Right lobe of liver (tissue), 6 donors: ENCODE results near the gene FIS1. TPM values are rescaled to one million over a fixed set of nuclear protein-coding genes. Genes with fewer than 3 reads are reported as not detected.
"Not testable (repeated sequence)": the region's sequence is repeated elsewhere in the genome, so short reads cannot be mapped to it uniquely, and the experiment has no call there.

Source experiments
- ATAC-seq, 4 donors: fragments of 200-7000 bp; cut with Tn5 transposase; one replicate each; pipeline ENCODE4 v1.9.1; 2020; ENCODE audit warnings: mild to moderate bottlenecking in 4 of 4, moderate library complexity in 4 of 4
- DNase-seq, 3 donors: peaks; one replicate each; pipeline ENCODE4 v3.0.0-alpha.2; 2020
- H3K27ac ChIP-seq, 3 donors: fragments of 200-600 bp; one replicate each; pipeline ENCODE4 v1.8.0; 2022
- H3K27me3 ChIP-seq, 2 donors: fragments of 200-600 bp; one replicate each; pipeline ENCODE4 v1.8.0; 2022
- H3K36me3 ChIP-seq, 4 donors: fragments of 200-600 bp; sonication (generic) in 1 of 4; one replicate each; pipeline versions ENCODE4 v1.5.1 to v1.8.0; 2017 to 2022; ENCODE audit warnings: control low read depth in 1 of 4
- H3K4me1 ChIP-seq, 4 donors: fragments of 200-600 bp; sonication (generic) in 1 of 4; one replicate each; pipeline versions ENCODE4 v1.5.1 to v1.8.0; 2017 to 2022; ENCODE audit warnings: control low read depth in 1 of 4
- H3K4me3 ChIP-seq, 3 donors: fragments of 200-600 bp; one replicate each; pipeline ENCODE4 v1.8.0; 2022
- H3K9me3 ChIP-seq, 4 donors: fragments of 200-600 bp; sonication (generic) in 1 of 4; one replicate each; pipeline versions ENCODE4 v1.5.1 to v1.8.0; 2017 to 2022; ENCODE audit warnings: control low read depth in 1 of 4
- POLR2A ChIP-seq: fragments of 450-650 bp; IDR thresholded peaks from one replicate; pipeline ENCODE4 v1.6.1; 2017; ENCODE audit warnings: antibody characterized with exemption, mild to moderate bottlenecking
- WGBS: methylation state at CpG from one replicate; pipeline ENCODE4 v1.1.6; 2018; ENCODE audit warnings: low coverage, low lambda C conversion rate; ENCODE audit not compliant: insufficient coverage; ENCODE audit errors: missing lambda C conversion rate; 5-methylcytosine and 5-hydroxymethylcytosine counted together
- intact Hi-C, 2 donors: fragments of 100-400 bp; cut with DNase I; formaldehyde crosslinking; loops; one replicate each; pipeline versions ENCODE4 v1.11.2 to v1.14.1; 2022
- total RNA-seq, 6 experiments: library from RNA; depleted of rRNA in 2 of 6; stranded (reverse); fragments of >200 nt in 2 of 6; fragmentation: NEBNext Ultra II Directional in 3 of 6; extraction: Animal tissue kit (Norgen Biotek cat#: 25700) in 3 of 6; gene quantifications; one replicate each; pipeline versions ENCODE4 v1.1.0 to v1.2.4, GENCODE V29; 2016 to 2023
- TF ChIP-seq, protein P1 (sequence below), 4 donors: fragments of 200-600 bp in 3 of 4; fragments of 450-650 bp in 1 of 4; IDR thresholded peaks; one replicate each; pipeline versions ENCODE4 v1.5.1 to v1.8.0; 2016 to 2022; ENCODE audit warnings: antibody characterized with exemption in 4 of 4, mild to moderate bottlenecking in 2 of 4
- donor health status: DM: no; HTN: yes; CAD: no.
- donor health status: DM: no; HTN: no; CAD: no.
- donor health status: DM: no; HTN: no; CAD: no.
- donor health status: DM: no; HTN: yes; CAD: no.
- donor health status: DM: no; HTN: yes; CAD: no.

The FIS1 gene
- total RNA-seq, 6 experiments from 2014 or later: 105 to 228 (median 134) TPM

DNA sequence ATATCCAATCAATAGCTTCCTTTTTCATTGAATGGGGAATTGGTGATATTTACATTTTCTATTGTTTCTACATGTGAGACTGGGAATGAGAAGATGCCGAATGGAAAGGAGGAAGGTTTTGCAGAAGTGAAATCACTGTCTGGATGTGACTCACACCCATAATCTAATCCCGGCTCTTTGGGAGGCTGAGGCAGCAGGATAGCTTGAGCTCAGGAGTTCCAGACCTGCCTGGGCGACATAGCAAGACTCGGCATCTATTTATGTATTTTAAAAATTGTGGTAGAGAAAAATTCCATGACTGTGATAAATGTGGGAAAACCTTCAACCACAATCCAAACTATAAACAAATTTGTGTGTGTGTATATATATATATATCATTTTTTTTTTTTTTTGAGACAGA, 10.9 kb upstream of the FIS1 start:
- Histone ChIP-seq H3K4me1 (peaks cover 0 to 9% (median 4%) of the 10 kb centered on the region in 4 donors), H3K9me3 (no peaks in the 10 kb centered on the region), H3K4me3 (no peak overlapping the region), H3K27me3 (no peaks in the 10 kb centered on the region), H3K36me3 (no peaks in the 10 kb centered on the region), H3K27ac (no peak overlapping the region)
- no peak for ATAC-seq
- WGBS: 70% methylated on average over 4 of the region's 4 CpGs
- no peak for DNase-seq
- intact Hi-C loops: no loop called here
- TF ChIP-seq, protein P1, sequence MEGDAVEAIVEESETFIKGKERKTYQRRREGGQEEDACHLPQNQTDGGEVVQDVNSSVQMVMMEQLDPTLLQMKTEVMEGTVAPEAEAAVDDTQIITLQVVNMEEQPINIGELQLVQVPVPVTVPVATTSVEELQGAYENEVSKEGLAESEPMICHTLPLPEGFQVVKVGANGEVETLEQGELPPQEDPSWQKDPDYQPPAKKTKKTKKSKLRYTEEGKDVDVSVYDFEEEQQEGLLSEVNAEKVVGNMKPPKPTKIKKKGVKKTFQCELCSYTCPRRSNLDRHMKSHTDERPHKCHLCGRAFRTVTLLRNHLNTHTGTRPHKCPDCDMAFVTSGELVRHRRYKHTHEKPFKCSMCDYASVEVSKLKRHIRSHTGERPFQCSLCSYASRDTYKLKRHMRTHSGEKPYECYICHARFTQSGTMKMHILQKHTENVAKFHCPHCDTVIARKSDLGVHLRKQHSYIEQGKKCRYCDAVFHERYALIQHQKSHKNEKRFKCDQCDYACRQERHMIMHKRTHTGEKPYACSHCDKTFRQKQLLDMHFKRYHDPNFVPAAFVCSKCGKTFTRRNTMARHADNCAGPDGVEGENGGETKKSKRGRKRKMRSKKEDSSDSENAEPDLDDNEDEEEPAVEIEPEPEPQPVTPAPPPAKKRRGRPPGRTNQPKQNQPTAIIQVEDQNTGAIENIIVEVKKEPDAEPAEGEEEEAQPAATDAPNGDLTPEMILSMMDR (IDR thresholded peaks at IDR 0.05): no peak

DNA sequence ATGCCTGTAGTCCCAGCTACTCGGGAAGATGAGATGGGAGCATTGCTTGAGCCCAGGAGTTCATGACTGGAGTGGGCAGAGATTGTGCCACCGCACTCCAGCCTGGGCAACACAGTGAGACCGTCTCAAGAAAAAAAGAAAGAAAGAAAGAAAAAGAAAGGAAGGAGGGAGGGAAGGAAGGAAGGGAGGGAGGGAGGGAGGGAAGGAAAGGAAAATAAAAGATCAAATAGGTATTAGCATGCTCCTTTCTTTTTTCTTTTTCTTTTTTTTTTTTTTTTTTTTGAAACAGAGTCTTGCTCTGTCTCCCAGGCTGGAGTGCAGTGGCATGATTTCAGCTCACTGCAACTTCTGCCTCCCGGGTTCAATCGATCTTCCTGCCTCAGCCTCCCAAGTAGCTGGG, 8.3 kb upstream of the FIS1 start:
- WGBS: 92% methylated on average over 3 of the region's 5 CpGs
- ATAC-seq, H3K4me3 ChIP-seq, DNase-seq, H3K27me3 ChIP-seq, H3K9me3 ChIP-seq, intact Hi-C loops: not testable (repeated sequence)
- H3K27ac ChIP-seq: peak overlapping the region in 1 of 3 donors; percentile 19
- peaks cover 0 to 11% (median 0%) of the 10 kb centered on the region in 4 donors for H3K36me3 ChIP-seq
- H3K4me1 ChIP-seq: peaks cover 0 to 15% (median 5%) of the 10 kb centered on the region in 4 donors

DNA sequence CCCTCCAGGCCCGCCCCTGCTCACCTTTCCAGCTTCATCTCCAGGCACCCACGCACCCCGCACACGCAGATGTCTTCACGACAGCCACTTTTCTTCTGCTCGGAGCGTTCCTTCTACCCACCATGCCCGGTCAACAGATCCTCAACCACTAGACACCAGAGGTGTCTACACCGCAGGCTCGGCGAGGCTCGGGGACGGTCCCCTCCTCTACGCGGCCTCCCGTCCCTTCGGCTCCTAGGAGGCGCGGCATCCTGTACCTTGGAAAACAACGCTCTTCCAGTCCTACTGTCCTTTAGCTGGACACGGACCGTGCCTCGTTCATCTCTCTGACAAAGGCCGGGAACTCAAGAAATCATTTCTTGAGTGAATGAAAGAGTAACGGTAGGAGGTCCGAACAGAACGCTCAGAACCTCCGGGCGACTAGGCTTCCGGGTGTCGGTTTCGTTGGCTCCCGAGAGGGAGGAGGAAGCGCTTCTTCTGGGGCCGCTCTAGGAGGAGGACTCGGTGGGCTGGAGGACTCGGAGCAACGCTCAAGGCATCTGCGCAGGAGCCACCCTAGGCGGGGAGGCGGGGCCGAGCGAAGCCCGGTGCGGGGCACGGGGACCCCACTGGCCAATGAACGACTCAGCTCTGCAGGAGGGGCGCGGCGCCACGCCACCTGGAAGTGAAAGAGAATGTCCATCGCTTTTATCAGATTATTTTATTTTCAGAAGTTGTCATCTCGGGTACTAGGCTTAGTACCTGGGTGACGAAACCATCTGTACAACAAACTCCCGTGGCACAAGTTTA, 7.2 kb upstream of the FIS1 start:
- peaks cover 0 to 15% (median 5%) of the 10 kb centered on the region in 4 donors for H3K4me1 ChIP-seq
- H3K9me3 ChIP-seq: no peaks in the 10 kb centered on the region
- intact Hi-C loops: no loop called here
- WGBS: under 1% methylated on average over 54 of the region's 55 CpGs
- H3K4me3 ChIP-seq: peak overlapping the region; percentile 87 to 95 (median 91)
- DNase-seq: peak; percentile 98 to 99 (median 99)
- peaks cover 0 to 11% (median 0%) of the 10 kb centered on the region in 4 donors for H3K36me3 ChIP-seq
- peak; percentile 48 for TF ChIP-seq POLR2A
- TF ChIP-seq, protein P1 (IDR thresholded peaks at IDR 0.05): no peak
- no peaks in the 10 kb centered on the region for H3K27me3 ChIP-seq
- peak overlapping the region; percentile 48 to 70 (median 53) for H3K27ac ChIP-seq
- peak; percentile 100 for ATAC-seq

DNA sequence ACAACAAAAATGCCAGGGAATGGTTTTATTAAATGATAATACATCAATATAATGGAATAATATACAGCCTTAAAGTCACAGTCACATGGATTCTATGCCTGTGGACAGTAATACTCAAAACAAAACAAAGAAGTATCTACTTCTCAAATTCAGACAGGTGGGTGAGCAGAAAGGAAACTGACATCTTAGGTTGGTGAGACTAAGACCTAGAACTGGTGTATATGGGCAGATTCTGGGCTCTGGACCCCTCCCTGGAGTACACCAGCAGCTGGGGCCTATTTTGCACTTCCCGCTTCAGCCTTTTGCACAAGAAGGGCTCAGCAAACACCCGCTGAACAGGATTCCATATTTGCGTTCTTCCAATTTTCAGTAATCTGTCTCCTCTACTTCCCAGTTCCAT, 5.4 kb upstream of the FIS1 start:
- Histone ChIP-seq H3K27ac (no peak overlapping the region), H3K4me1 (peaks cover 0 to 21% (median 8%) of the 10 kb centered on the region in 4 donors), H3K36me3 (peaks cover 0 to 11% (median 0%) of the 10 kb centered on the region in 4 donors), H3K9me3 (no peaks in the 10 kb centered on the region), H3K4me3 (no peak overlapping the region), H3K27me3 (no peaks in the 10 kb centered on the region)
- DNase-seq (no peak), ATAC-seq (no peak)
- intact Hi-C loops: no loop called here
- TF ChIP-seq, protein P1 (IDR thresholded peaks at IDR 0.05): no peak
- WGBS: 89% methylated on average over 3 of the region's 3 CpGs

DNA sequence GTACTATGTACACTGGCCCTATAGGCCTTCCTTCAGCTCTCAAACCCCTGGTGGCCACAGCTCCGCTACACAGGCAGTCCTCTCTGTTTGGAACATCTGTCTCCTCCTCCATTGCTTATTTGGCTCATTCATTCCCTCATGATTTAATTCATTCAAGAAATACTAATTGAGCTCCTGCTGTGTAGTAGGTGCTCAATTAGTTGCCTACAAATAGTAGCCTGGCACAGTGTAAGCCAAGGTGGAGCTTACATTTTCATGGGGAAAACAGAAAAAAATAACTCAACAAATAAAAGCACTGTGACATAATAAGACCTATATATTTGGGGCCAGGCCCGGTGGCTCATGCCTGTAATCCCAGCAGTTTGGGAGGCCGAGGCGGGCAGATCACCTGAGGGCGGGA, 3.4 kb upstream of the FIS1 start:
- no peaks in the 10 kb centered on the region for H3K9me3 ChIP-seq
- no peak for DNase-seq
- H3K27me3 ChIP-seq: no peaks in the 10 kb centered on the region
- TF ChIP-seq, protein P1 (IDR thresholded peaks at IDR 0.05): no peak
- no peak for TF ChIP-seq POLR2A
- no peak for ATAC-seq
- H3K4me3 ChIP-seq: no peak overlapping the region
- H3K36me3 ChIP-seq: peaks cover 0 to 11% (median 0%) of the 10 kb centered on the region in 4 donors
- WGBS: 98% methylated on average over 5 of the region's 5 CpGs
- no peak overlapping the region for H3K27ac ChIP-seq
- intact Hi-C loops: no loop called here
- peaks cover 0 to 30% (median 11%) of the 10 kb centered on the region in 4 donors for H3K4me1 ChIP-seq
